ENCODE measurements around the gene ASGR2.

- TF ChIP-seq CTCF (conservative IDR thresholded peaks at IDR 0.05) (no peak), ZFX (IDR thresholded peaks at IDR 0.05) (no peak)
These were observed 47.4 kb downstream of the ASGR2 start for GRCh38 chr17:7067198-7067597.
